A204.1 (cell line): ENCODE measurements around the gene NIN.
"Not testable (repeated sequence)": the region's sequence is repeated elsewhere in the genome, so short reads cannot be mapped to it uniquely, and the experiment has no call there.

Experiments
- FAIRE-seq: peaks from 2 replicates; lab custom pipeline; 2012; peaks lifted over from hg19 to GRCh38; lab: Jason Lieb, UNC

Gene NIN

GRCh38 chr14:50837271-50837670 lies 6.3 kb upstream of the NIN start:
- FAIRE-seq = no peak

GRCh38 chr14:50836515-50836914 lies 5.6 kb upstream of the NIN start:
- FAIRE-seq = no peak

GRCh38 chr14:50835280-50835679 lies 4.3 kb upstream of the NIN start:
- FAIRE-seq = no peak

- FAIRE-seq = no peak
These were observed 3.9 kb upstream of the NIN start for GRCh38 chr14:50834802-50835276.

- no peak for FAIRE-seq
These were observed 2.1 kb upstream of the NIN start for GRCh38 chr14:50832935-50833630.

- FAIRE-seq = no peak
These were observed 785 bp upstream of the NIN start for GRCh38 chr14:50831726-50832168.

GRCh38 chr14:50830044-50830931 lies 674 bp downstream of the NIN start:
- no peak for FAIRE-seq

GRCh38 chr14:50829489-50830043 lies 1.4 kb downstream of the NIN start:
- FAIRE-seq = no peak

GRCh38 chr14:50828721-50829488 lies 2.1 kb downstream of the NIN start:
- no peak for FAIRE-seq

GRCh38 chr14:50826681-50827080 lies 4.3 kb downstream of the NIN start:
- FAIRE-seq = no peak

GRCh38 chr14:50825307-50825706 lies 5.7 kb downstream of the NIN start:
- FAIRE-seq = no peak

- FAIRE-seq = no peak
These were observed 7.0 kb downstream of the NIN start for GRCh38 chr14:50823762-50824636.

- FAIRE-seq = no peak
These were observed 7.8 kb downstream of the NIN start for GRCh38 chr14:50823051-50823761.

GRCh38 chr14:50822501-50823042 lies 8.4 kb downstream of the NIN start:
- no peak for FAIRE-seq

- FAIRE-seq = no peak
These were observed 9.2 kb downstream of the NIN start for GRCh38 chr14:50821510-50822464.

GRCh38 chr14:50820786-50821509 lies 10.0 kb downstream of the NIN start:
- FAIRE-seq = no peak

GRCh38 chr14:50819303-50819702 lies 11.7 kb downstream of the NIN start:
- FAIRE-seq = not testable (repeated sequence)

GRCh38 chr14:50816395-50817047 lies 14.4 kb downstream of the NIN start:
- FAIRE-seq = no peak
